Kidney capillary endothelial cell (primary cell): ENCODE data around the gene C2CD4A.
"Not testable (repeated sequence)": the region's sequence is repeated elsewhere in the genome, so short reads cannot be mapped to it uniquely, and the experiment has no call there.

Experiments used
- DNase-seq: peaks from one replicate; pipeline ENCODE4 v3.0.0-alpha.2; 2018; ENCODE audit warnings: low spot score

Gene C2CD4A

GRCh38 chr15:62066663-62067447, at the start of gene C2CD4A:
TSS of gene C2CD4A (plus strand) at chr15:62066977. CDS start at chr15:62067614, 637 bp downstream.
- DNase-seq: no peak

- no peak for DNase-seq
These were observed 46.1 kb upstream of the C2CD4A start for GRCh38 chr15:62020576-62021160.

- DNase-seq: no peak
These were observed 44.7 kb upstream of the C2CD4A start for GRCh38 chr15:62021991-62022600.

GRCh38 chr15:62026487-62027262, 40.1 kb upstream of the C2CD4A start:
- no peak for DNase-seq

GRCh38 chr15:62027263-62027565, 39.6 kb upstream of the C2CD4A start:
- DNase-seq: no peak

- DNase-seq: no peak
These were observed 38.9 kb upstream of the C2CD4A start for GRCh38 chr15:62027916-62028315.

GRCh38 chr15:62035256-62035924, 31.4 kb upstream of the C2CD4A start:
- DNase-seq: peak; percentile 86

- DNase-seq: no peak
These were observed 20.6 kb upstream of the C2CD4A start for GRCh38 chr15:62046078-62046743.

GRCh38 chr15:62047282-62047827, 19.4 kb upstream of the C2CD4A start:
- DNase-seq: no peak

- not testable (repeated sequence) for DNase-seq
These were observed 18.5 kb upstream of the C2CD4A start for GRCh38 chr15:62048254-62048653.

GRCh38 chr15:62050115-62050514, 16.7 kb upstream of the C2CD4A start:
- no peak for DNase-seq

- DNase-seq: no peak
These were observed 15.6 kb upstream of the C2CD4A start for GRCh38 chr15:62051166-62051565.

- no peak for DNase-seq
These were observed 14.1 kb upstream of the C2CD4A start for GRCh38 chr15:62052713-62053112.

GRCh38 chr15:62053439-62054085, 13.2 kb upstream of the C2CD4A start:
- DNase-seq: no peak

- DNase-seq: no peak
These were observed 11.8 kb upstream of the C2CD4A start for GRCh38 chr15:62054979-62055378.

- no peak for DNase-seq
These were observed 9.3 kb upstream of the C2CD4A start for GRCh38 chr15:62057341-62057980.

GRCh38 chr15:62058327-62059028, 8.3 kb upstream of the C2CD4A start:
- DNase-seq: no peak

GRCh38 chr15:62059108-62059815, 7.5 kb upstream of the C2CD4A start:
- DNase-seq: no peak

- no peak for DNase-seq
These were observed 7.0 kb upstream of the C2CD4A start for GRCh38 chr15:62059816-62060112.
